Neural cell (in vitro differentiated cells): ENCODE data around the gene LRWD1.
"Not testable (repeated sequence)": the region's sequence is repeated elsewhere in the genome, so short reads cannot be mapped to it uniquely, and the experiment has no call there.

Source experiments
- EZH2 ChIP-seq: fragments of 200-600, 300-800 bp; shearing (Covaris generic), sonication (generic); IDR thresholded peaks from 2 replicates; pipeline ENCODE4 v1.6.1; 2014; ENCODE audit warnings: antibody characterized with exemption, low read length, borderline replicate concordance, mild to moderate bottlenecking; ENCODE audit not compliant: insufficient read depth, poor library complexity, severe bottlenecking
- MXI1 ChIP-seq: fragments of 450-650 bp; conservative IDR thresholded peaks from 2 replicates; pipeline ENCODE4 v1.6.1; 2014; ENCODE audit warnings: antibody characterized with exemption, mild to moderate bottlenecking; ENCODE audit not compliant: poor library complexity, severe bottlenecking
- POLR2AphosphoS5 ChIP-seq: IDR thresholded peaks from 2 replicates; pipeline ENCODE4 v1.6.1; 2012
- SMC3 ChIP-seq: fragments of 450-650 bp; conservative IDR thresholded peaks from 2 replicates; pipeline ENCODE4 v1.6.1; 2014; ENCODE audit warnings: antibody characterized with exemption, mild to moderate bottlenecking, moderate library complexity; ENCODE audit not compliant: poor library complexity
- TF ChIP-seq, protein P1 (sequence below): fragments of 450-650 bp; IDR thresholded peaks from 2 replicates; pipeline ENCODE4 v1.5.1; 2014; ENCODE audit warnings: antibody characterized with exemption, mild to moderate bottlenecking, moderate library complexity; ENCODE audit not compliant: poor library complexity, severe bottlenecking

- TF ChIP-seq, protein P1, sequence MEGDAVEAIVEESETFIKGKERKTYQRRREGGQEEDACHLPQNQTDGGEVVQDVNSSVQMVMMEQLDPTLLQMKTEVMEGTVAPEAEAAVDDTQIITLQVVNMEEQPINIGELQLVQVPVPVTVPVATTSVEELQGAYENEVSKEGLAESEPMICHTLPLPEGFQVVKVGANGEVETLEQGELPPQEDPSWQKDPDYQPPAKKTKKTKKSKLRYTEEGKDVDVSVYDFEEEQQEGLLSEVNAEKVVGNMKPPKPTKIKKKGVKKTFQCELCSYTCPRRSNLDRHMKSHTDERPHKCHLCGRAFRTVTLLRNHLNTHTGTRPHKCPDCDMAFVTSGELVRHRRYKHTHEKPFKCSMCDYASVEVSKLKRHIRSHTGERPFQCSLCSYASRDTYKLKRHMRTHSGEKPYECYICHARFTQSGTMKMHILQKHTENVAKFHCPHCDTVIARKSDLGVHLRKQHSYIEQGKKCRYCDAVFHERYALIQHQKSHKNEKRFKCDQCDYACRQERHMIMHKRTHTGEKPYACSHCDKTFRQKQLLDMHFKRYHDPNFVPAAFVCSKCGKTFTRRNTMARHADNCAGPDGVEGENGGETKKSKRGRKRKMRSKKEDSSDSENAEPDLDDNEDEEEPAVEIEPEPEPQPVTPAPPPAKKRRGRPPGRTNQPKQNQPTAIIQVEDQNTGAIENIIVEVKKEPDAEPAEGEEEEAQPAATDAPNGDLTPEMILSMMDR = not testable (repeated sequence)
- not testable (repeated sequence) for TF ChIP-seq EZH2, SMC3, MXI1, POLR2AphosphoS5
These were observed 29.8 kb downstream of the LRWD1 start for GRCh38 chr7:102494473-102495149.
